Heart right ventricle (tissue), 16 donors: ENCODE measurements around the gene DCLK1. TPM values are rescaled to one million over a fixed set of nuclear protein-coding genes. Genes with fewer than 3 reads are reported as not detected.

ENCODE experiments used
- ATAC-seq, 8 donors: fragments of 200-7000 bp; cut with Tn5 transposase; one replicate each; pipeline ENCODE4 v1.9.1; 2020; ENCODE audit warnings: mild to moderate bottlenecking in 8 of 8, moderate library complexity in 8 of 8, moderate number of reproducible peaks in 1 of 8
- DNase-seq, 2 donors: peaks; one replicate each; pipeline ENCODE4 v3.0.0-alpha.2; 2020
- H3K27ac ChIP-seq, 10 donors: fragments of 200-600 bp; sonication (generic) in 2 of 10; one replicate each; pipeline versions ENCODE4 v1.5.0 to v1.8.0; 2020 to 2022; ENCODE audit warnings: mild to moderate bottlenecking in 3 of 10
- H3K27me3 ChIP-seq, 7 donors: fragments of 200-600 bp; one replicate each; pipeline ENCODE4 v1.8.0; 2021 to 2022; ENCODE audit warnings: mild to moderate bottlenecking in 2 of 7
- H3K36me3 ChIP-seq, 9 donors: fragments of 200-600 bp; sonication (generic) in 1 of 9; one replicate each; pipeline versions ENCODE4 v1.5.0 to v1.8.0; 2020 to 2022; ENCODE audit warnings: mild to moderate bottlenecking in 2 of 9
- H3K4me1 ChIP-seq, 9 donors: fragments of 200-600 bp; sonication (generic) in 1 of 9; one replicate each; pipeline versions ENCODE4 v1.5.0 to v1.8.0; 2020 to 2022; ENCODE audit warnings: mild to moderate bottlenecking in 4 of 9
- H3K4me3 ChIP-seq, 10 donors: fragments of 200-600 bp; sonication (generic) in 2 of 10; one replicate each; pipeline versions ENCODE4 v1.5.0 to v1.8.0; 2020 to 2022; ENCODE audit warnings: mild to moderate bottlenecking in 7 of 10, moderate library complexity in 2 of 10
- H3K9me3 ChIP-seq, 11 donors: fragments of 200-600 bp in 10 of 11; sonication (generic) in 2 of 11; one replicate each; pipeline versions ENCODE4 v1.5.0 to v1.8.0; 2013 to 2022; ENCODE audit warnings: mild to moderate bottlenecking in 2 of 11, control low read depth in 1 of 11, moderate library complexity in 1 of 11
- CTCF ChIP-seq, 9 donors: fragments of 200-600 bp; sonication (generic) in 2 of 9; IDR thresholded peaks; one replicate each; pipeline versions ENCODE4 v1.5.0 to v1.8.0; 2021 to 2022; ENCODE audit warnings: antibody characterized with exemption in 9 of 9, mild to moderate bottlenecking in 5 of 9, moderate library complexity in 1 of 9
- WGBS, 2 donors: extraction: QIAGEN DNeasy Blood & Tissue Kit; methylation state at CpG; one replicate each; pipeline ENCODE4 v1.1.7; 2013; ENCODE audit warnings: inconsistent platforms in 1 of 2; 5-methylcytosine and 5-hydroxymethylcytosine counted together
- intact Hi-C, 10 donors: fragments of 100-400 bp; cut with DNase I; formaldehyde crosslinking; loops; one replicate each; pipeline versions ENCODE4 v1.11.1 to v1.14.2; 2022
- polyA plus RNA-seq, 2 donors: library from polyadenylated mRNA; stranded (reverse); fragments of 200-250 nt; gene quantifications; one replicate each; pipeline ENCODE4 v1.2.3, GENCODE V29; 2013
- total RNA-seq, 10 donors: library from RNA; stranded (reverse); fragmentation: NEBNext Ultra II Directional in 3 of 10; extraction: Animal tissue kit (Norgen Biotek cat#: 25700) in 3 of 10; gene quantifications; one replicate each; pipeline versions ENCODE4 v1.2.1 to v1.2.4, GENCODE V29; 2021 to 2023
- donor health status: Arrhythmogenic right ventricular cardiomyopathy.
- donor health status: ischemic (EF 13 %, LVEDD 7.1; RV severe dilation, severe dysfunction).
- donor health status: healthy with polysubstance abuse.
- donor health status: DM: no; HTN: yes; CAD: no.
- donor health status: DM: no; HTN: no; CAD: no.
- donor health status: ischemic (EF 25% LVEDD 6.9; RV normal size, moderate dysfunction).
- donor health status: ischemic (EF 25% LVEDD 5.7; RV mildly dilated, moderate dysfunction).
- donor health status: healthy.
- donor health status: DM: yes; HTN: yes; CAD: no.
- donor health status: Ischemic cardiomyopathy.
- donor health status: ischemic (EF 35%, LVEDD 5.7; RV mildly dilated, moderate dysfunction).
- donor health status: nonischemic (EF 11% LVEDD 7.7; RV severe dilation, severe dysfunction).
- donor health status: DM: yes; HTN: yes; CAD: no.
- donor health status: PGD.
- donor health status: ischemic (EF 29% LVEDD 5.4; RV normal size, mild dysfunction).
- donor health status: nonischemic (EF 23%, LVEDD 6.1; RV moderate dilation, normal function).

Gene DCLK1
- total and polyA plus RNA-seq, 12 donors: 3.4 to 16.9 (median 9.1) TPM

- Histone ChIP-seq H3K27ac (no peak overlapping the region), H3K36me3 (no peaks in the 10 kb centered on the region), H3K9me3 (no peaks in the 10 kb centered on the region), H3K4me1 (peaks cover 0 to 19% (median 6%) of the 10 kb centered on the region in 9 donors), H3K27me3 (no peaks in the 10 kb centered on the region), H3K4me3 (no peak overlapping the region)
- 66 to 81% methylated on average over 6 of the region's 6 CpGs for whole genome bisulfite sequencing, 2 donors
- no peak for TF ChIP-seq CTCF (IDR thresholded peaks at IDR 0.05)
- intact Hi-C loops: loop anchor here in 2 of 10 donors (10.0 kb wide), 2 partner anchors 146 to 166 kb away; partner anchors contain the start of gene DCLK1 (in 1 of the 2)
- ATAC-seq (no peak), DNase-seq (no peak)
These were observed 142.5 kb downstream of the DCLK1 start for GRCh38 chr13:35988648-35989081.

GRCh38 chr13:35987572-35988513, 143.3 kb downstream of the DCLK1 start:
- no peak for DNase-seq

GRCh38 chr13:35984776-35985453, 146.3 kb downstream of the DCLK1 start:
- WGBS, 2 donors: 56 to 66% methylated on average over 10 of the region's 10 CpGs
- intact Hi-C loops: loop anchor here in 2 of 10 donors (10.0 kb wide), 2 partner anchors 150 to 170 kb away; partner anchors contain the start of gene DCLK1 (in 1 of the 2)

More at GRCh38 chr13:35987572-35988513, 143.3 kb downstream of the DCLK1 start:
- Histone ChIP-seq H3K4me1 (peaks cover 0 to 11% (median 0%) of the 10 kb centered on the region in 9 donors), H3K36me3 (no peaks in the 10 kb centered on the region), H3K27ac (no peak overlapping the region), H3K4me3 (no peak overlapping the region), H3K9me3 (no peaks in the 10 kb centered on the region), H3K27me3 (no peaks in the 10 kb centered on the region)
- WGBS, 2 donors: 52 to 59% methylated on average over 18 to 19 of the region's 19 CpGs
- intact Hi-C loops: loop anchor here in 2 of 10 donors (10.0 kb wide), 2 partner anchors 147 to 167 kb away; partner anchors contain the start of gene DCLK1 (in 1 of the 2)
- TF ChIP-seq CTCF (IDR thresholded peaks at IDR 0.05): no peak
- ATAC-seq: peak in 2 of 8 donors; percentile 12 to 43

More at GRCh38 chr13:35984776-35985453, 146.3 kb downstream of the DCLK1 start:
- Histone ChIP-seq H3K36me3 (no peaks in the 10 kb centered on the region), H3K9me3 (no peaks in the 10 kb centered on the region), H3K4me3 (no peak overlapping the region), H3K27me3 (no peaks in the 10 kb centered on the region), H3K4me1 (peaks cover 0 to 13% (median 0%) of the 10 kb centered on the region in 9 donors), H3K27ac (no peak overlapping the region)
- no peak for TF ChIP-seq CTCF (IDR thresholded peaks at IDR 0.05)
- DNase-seq (no peak), ATAC-seq (peak in 2 of 8 donors; percentile 36 to 45)
